HepG2 (cell line): ENCODE data around the gene SPATC1L. TPM values are rescaled to one million over a fixed set of nuclear protein-coding genes. Genes with fewer than 3 reads are reported as not detected.

ENCODE experiments used
- ATAC-seq: fragments of 200-7000 bp; cut with Tn5 transposase; 3 replicates; pipeline ENCODE4 v1.9.1; 2020; ENCODE audit warnings: mild to moderate bottlenecking, moderate library complexity
- BruUV-seq: library from RNA; stranded (reverse); fragments of 400-500 nt; replicated peaks from 2 replicates; lab custom pipeline; 2021; lab: Mats Ljungman, UMichigan
- CTCF ChIA-PET: fragments of 300-600 bp; formaldehyde crosslinking; extraction: SDS; loops from one replicate; lab custom pipeline; 2021; ENCODE audit warnings: low total read pairs, inconsistent platforms, low intra/inter-chr PET ratio; lab: Yijun Ruan, JAX
- POLR2A ChIA-PET: fragments of 350-600 bp; sonication (Branson Sonifier 250); formaldehyde crosslinking; loops from one replicate; lab custom pipeline; 2020; ENCODE audit warnings: antibody characterized with exemption, inconsistent platforms; lab: Yijun Ruan, JAX
- DNase-seq: peaks from one replicate; pipeline ENCODE4 v3.0.0-alpha.2; 2015; ENCODE audit warnings: low spot score
- FAIRE-seq: peaks from 3 replicates; lab custom pipeline; 2011; peaks lifted over from hg19 to GRCh38; lab: Jason Lieb, UNC
- H2AFZ ChIP-seq: one replicate; pipeline ENCODE4 v1.6.1; 2011; ENCODE audit warnings: low read length, inconsistent platforms
- H3K27ac ChIP-seq: fragments of 300-600 bp; 3 replicates; pipeline ENCODE4 v1.8.0; 2011; ENCODE audit warnings: mixed run types, mild to moderate bottlenecking, mixed read lengths, low read length, inconsistent platforms; ENCODE audit not compliant: insufficient read depth; ENCODE audit errors: extremely low read length
- H3K27me3 ChIP-seq, 2 experiments: fragments of 200-600 bp in 1 of 2; 2 replicates in 1 of 2; 3 replicates in 1 of 2; pipeline versions ENCODE4 v1.6.0 to v1.8.0; 2011; ENCODE audit warnings: low read length in 2 of 2, mild to moderate bottlenecking in 2 of 2, moderate library complexity in 2 of 2, inconsistent platforms in 1 of 2; ENCODE audit not compliant: insufficient read depth in 2 of 2, control insufficient read depth in 1 of 2
- H3K36me3 ChIP-seq, 2 experiments: fragments of 200-600 bp in 1 of 2; replicated peaks in 1 of 2; 2 replicates in 1 of 2; 3 replicates in 1 of 2; pipeline versions ENCODE4 v1.5.1 to v1.8.0; 2011; ENCODE audit warnings: low read length in 2 of 2, inconsistent platforms in 1 of 2; ENCODE audit not compliant: insufficient read depth in 2 of 2, control insufficient read depth in 1 of 2
- H3K4me1 ChIP-seq: 2 replicates; pipeline ENCODE4 v1.5.1; 2012; ENCODE audit warnings: low read length, inconsistent platforms; ENCODE audit not compliant: insufficient read depth
- H3K4me2 ChIP-seq: 2 replicates; pipeline ENCODE4 v1.6.0; 2011; ENCODE audit warnings: low read depth, low read length, inconsistent platforms
- H3K4me3 ChIP-seq, 3 experiments: fragments of 200-600 bp in 1 of 3; sonication (generic), shearing (Covaris generic) in 1 of 3; replicated peaks in 1 of 3; 2 replicates each; pipeline ENCODE4 v1.5.1; 2011 to 2016; ENCODE audit warnings: low read length in 3 of 3, inconsistent platforms in 2 of 3, low read depth in 2 of 3, mild to moderate bottlenecking in 2 of 3, control low read depth in 1 of 3, mixed read lengths in 1 of 3; ENCODE audit not compliant: insufficient read depth in 1 of 3
- H3K79me2 ChIP-seq: one replicate; pipeline ENCODE4 v1.6.1; 2011; ENCODE audit warnings: low read length, inconsistent platforms; ENCODE audit not compliant: insufficient read depth
- H3K9ac ChIP-seq: 2 replicates; pipeline ENCODE4 v1.6.0; 2011; ENCODE audit warnings: mild to moderate bottlenecking, low read depth, low read length, inconsistent platforms; ENCODE audit not compliant: insufficient read depth
- H3K9me3 ChIP-seq: 2 replicates; pipeline ENCODE4 v1.5.1; 2012; ENCODE audit warnings: mild to moderate bottlenecking, low read length
- H4K20me1 ChIP-seq: 2 replicates; pipeline ENCODE4 v1.6.0; 2011; ENCODE audit warnings: inconsistent platforms, mild to moderate bottlenecking, low read length, moderate library complexity; ENCODE audit not compliant: insufficient read depth
- EED ChIP-seq: sonication (generic); formaldehyde crosslinking; IDR thresholded peaks from 2 replicates; pipeline ENCODE4 v1.5.0; 2020; ENCODE audit warnings: mild to moderate bottlenecking, missing genetic modification reagents
- JUND ChIP-seq: sonication (generic); formaldehyde crosslinking; IDR thresholded peaks from 2 replicates; pipeline ENCODE4 v1.8.0; 2022; ENCODE audit warnings: mild to moderate bottlenecking, missing genetic modification reagents
- KDM5A ChIP-seq: fragments of 200-600 bp; sonication (generic); IDR thresholded peaks from 2 replicates; pipeline ENCODE4 v1.7.0; 2018; ENCODE audit warnings: antibody characterized with exemption, mild to moderate bottlenecking, low read length, borderline replicate concordance
- MNT ChIP-seq: fragments of 450-650 bp; IDR thresholded peaks from 2 replicates; pipeline ENCODE4 v1.6.1; 2016
- MXD4 ChIP-seq: IDR thresholded peaks from 2 replicates; pipeline ENCODE4 v1.6.1; 2016; ENCODE audit warnings: mild to moderate bottlenecking, missing biosample characterization, missing genetic modification reagents
- POGK ChIP-seq: sonication (generic); formaldehyde crosslinking; conservative IDR thresholded peaks from 2 replicates; pipeline ENCODE4 v1.8.0; 2022; ENCODE audit warnings: mild to moderate bottlenecking, moderate library complexity, missing genetic modification reagents
- RAD51 ChIP-seq: fragments of 450-650 bp; IDR thresholded peaks from 2 replicates; pipeline ENCODE4 v1.6.1; 2016; ENCODE audit warnings: borderline replicate concordance
- SALL1 ChIP-seq: sonication (generic); formaldehyde crosslinking; IDR thresholded peaks from 2 replicates; pipeline ENCODE4 v1.8.0; 2022; ENCODE audit warnings: mild to moderate bottlenecking, missing genetic modification reagents
- SMAD1 ChIP-seq: sonication (generic); formaldehyde crosslinking; IDR thresholded peaks from 2 replicates; pipeline ENCODE4 v1.4.0; 2020; ENCODE audit warnings: missing genetic modification reagents, low read depth, mild to moderate bottlenecking, borderline replicate concordance
- SP4 ChIP-seq: sonication (generic); formaldehyde crosslinking; IDR thresholded peaks from 2 replicates; pipeline ENCODE4 v1.8.1; 2023; ENCODE audit warnings: mild to moderate bottlenecking, missing genetic modification reagents
- ZBTB14 ChIP-seq: sonication (generic); formaldehyde crosslinking; IDR thresholded peaks from 2 replicates; pipeline ENCODE4 v1.4.0; 2020; ENCODE audit warnings: missing genetic modification reagents
- ZFP1 ChIP-seq: IDR thresholded peaks from 2 replicates; pipeline ENCODE4 v1.6.1; 2016
- ZFX ChIP-seq: sonication (generic); formaldehyde crosslinking; IDR thresholded peaks from 2 replicates; pipeline ENCODE4 v1.4.0; 2020; ENCODE audit warnings: mild to moderate bottlenecking, low read depth, missing genetic modification reagents, moderate library complexity
- ZNF230 ChIP-seq: sonication (generic); formaldehyde crosslinking; IDR thresholded peaks from 2 replicates; pipeline ENCODE4 v1.4.0; 2020; ENCODE audit warnings: mild to moderate bottlenecking, missing genetic modification reagents
- ZNF552 ChIP-seq: sonication (generic); formaldehyde crosslinking; IDR thresholded peaks from 2 replicates; pipeline ENCODE4 v1.9.0; 2022; ENCODE audit warnings: missing genetic modification reagents, mild to moderate bottlenecking, borderline replicate concordance
- ZNF703 ChIP-seq: sonication (generic); formaldehyde crosslinking; IDR thresholded peaks from 2 replicates; pipeline ENCODE4 v1.5.1; 2020; ENCODE audit warnings: missing genetic modification reagents, mild to moderate bottlenecking, moderate library complexity, borderline replicate concordance
- ZNF841 ChIP-seq: sonication (generic); formaldehyde crosslinking; IDR thresholded peaks from 2 replicates; pipeline ENCODE4 v1.8.1; 2023; ENCODE audit warnings: missing genetic modification reagents, borderline replicate concordance
- WGBS: methylation state at CpG from one replicate; pipeline ENCODE4 v1.1.6; 2017; ENCODE audit warnings: low lambda C conversion rate; 5-methylcytosine and 5-hydroxymethylcytosine counted together
- in situ Hi-C: cut with HindIII; loops from 2 replicates; pipeline ENCODE4 v1.10.0; 2017; ENCODE audit warnings: low pct_unique_long_range_greater_than_20kb; ENCODE audit not compliant: extremely low pct_ligation_motif_present
- intact Hi-C: fragments of 100-400 bp; cut with micrococcal nuclease; formaldehyde crosslinking; loops from one replicate; pipeline ENCODE4 v1.10.0; 2022; ENCODE audit not compliant: unreplicated experiment
- polyA plus RNA-seq, 8 experiments: library from polyadenylated mRNA; depleted of rRNA in 3 of 8; stranded (reverse) in 7 of 8; unstranded in 1 of 8; fragments of >200 nt; fragmentation: Illumina TruSeq in 4 of 8; extraction: Trizol in 4 of 8; gene quantifications; 2 replicates each; pipeline versions ENCODE4 v1.2.1 to v1.2.3, GENCODE V29; 2011 to 2016; ENCODE audit warnings: low read depth in 4 of 8, missing spikeins in 1 of 8, mixed read lengths in 1 of 8; ENCODE audit not compliant: insufficient read depth in 1 of 8
- total RNA-seq, 5 experiments: library from RNA; depleted of rRNA; stranded (reverse); fragments of >200 nt; fragmentation: Illumina TruSeq; extraction: Trizol; gene quantifications; 2 replicates each; pipeline ENCODE4 v1.2.3, GENCODE V29; 2016; ENCODE audit warnings: low read depth in 1 of 5

SPATC1L gene
- total and polyA plus RNA-seq, 2 of the 13 experiments (the other 11 are each of a cell fraction or from before 2014, with no cell fraction given): 1.4 to 3.3 TPM

GRCh38 chr21:46212721-46213484 lies 28.6 kb upstream of the SPATC1L start (continued):
- TF ChIP-seq MNT: no peak

- H3K4me2 ChIP-seq: no peak overlapping the region
- BruUV-seq: no TSS peak
- H3K4me1 ChIP-seq: no peaks in the 10 kb centered on the region
- H4K20me1 ChIP-seq: no peaks in the 10 kb centered on the region
- ChIA-PET POLR2A (no interaction called here), CTCF (no interaction called here)
- H2AFZ ChIP-seq: no peak overlapping the region
- H3K36me3 ChIP-seq: peaks cover 21 to 80% of the 10 kb centered on the region in 2 experiments
- ATAC-seq: no peak
- no peak overlapping the region for H3K4me3 ChIP-seq
- no peaks in the 10 kb centered on the region for H3K27me3 ChIP-seq
- no peak overlapping the region for H3K27ac ChIP-seq
- 96% methylated on average over 13 of the region's 23 CpGs for WGBS
- no peak for FAIRE-seq
- no peak overlapping the region for H3K9ac ChIP-seq
- in situ Hi-C loops (no loop called here), intact Hi-C loops (no loop called here)
- H3K79me2 ChIP-seq: no peaks in the 10 kb centered on the region
- no peaks in the 10 kb centered on the region for H3K9me3 ChIP-seq
- DNase-seq: no peak
- no peak for TF ChIP-seq ZNF552 (CRISPR knock-in tag)
- no peak for TF ChIP-seq ZNF841 (CRISPR knock-in tag)
- TF ChIP-seq SMAD1: no peak
- TF ChIP-seq MXD4: no peak
- no peak for TF ChIP-seq ZNF230 (CRISPR knock-in tag)
- no peak for TF ChIP-seq ZNF703 (CRISPR knock-in tag)
- TF ChIP-seq KDM5A: no peak
- no peak for TF ChIP-seq EED (CRISPR knock-in tag)
- no peak for TF ChIP-seq ZBTB14 (CRISPR knock-in tag)
- no peak for TF ChIP-seq ZFP1
- no peak for TF ChIP-seq RAD51
- TF ChIP-seq JUND (CRISPR knock-in tag): no peak
- TF ChIP-seq POGK (CRISPR knock-in tag): no peak
- TF ChIP-seq SALL1: no peak
- no peak for TF ChIP-seq SP4
- TF ChIP-seq ZFX (CRISPR knock-in tag): no peak
Observed at GRCh38 chr21:46211786-46212720, 27.8 kb upstream of the SPATC1L start.
